Caco-2 (cell line): Measurements from ENCODE around the gene ACTG1. TPM values are rescaled to one million over a fixed set of nuclear protein-coding genes. Genes with fewer than 3 reads are reported as not detected.

Experiments
- BruUV-seq: library from RNA; stranded (reverse); fragments of 400-500 nt; replicated peaks from 2 replicates; lab custom pipeline; 2021; lab: Mats Ljungman, UMichigan
- CTCF ChIA-PET: fragments of 300-600 bp; sonication (Branson Sonifier 250); formaldehyde crosslinking; loops from one replicate; lab custom pipeline; 2022; ENCODE audit warnings: antibody characterized with exemption; lab: Charles Lee
- POLR2A ChIA-PET: fragments of 300-600 bp; sonication (Branson Sonifier 250); formaldehyde crosslinking; loops from one replicate; lab custom pipeline; 2022; ENCODE audit warnings: antibody characterized with exemption; lab: Charles Lee
- DNase-seq, 2 experiments: peaks; one replicate each; pipeline versions ENCODE4 v3.0.0 to v3.0.0-alpha.2; 2020 to 2022
- H3K27me3 ChIP-seq: replicated peaks from 2 replicates; pipeline ENCODE4 v1.6.0; 2011; ENCODE audit warnings: low read length; ENCODE audit not compliant: control insufficient read depth, insufficient read depth
- H3K36me3 ChIP-seq: 2 replicates; pipeline ENCODE4 v1.5.1; 2011; ENCODE audit warnings: low read length; ENCODE audit not compliant: control insufficient read depth, insufficient read depth
- H3K4me1 ChIP-seq: fragments of 250-450 bp; sonication (Bioruptor Pico); 2 replicates; pipeline ENCODE4 v1.5.1; 2020; ENCODE audit warnings: mild to moderate bottlenecking
- H3K4me3 ChIP-seq: 2 replicates; pipeline ENCODE4 v1.5.1; 2011; ENCODE audit warnings: low read depth, mild to moderate bottlenecking, control low read depth, low read length
- H3K9me3 ChIP-seq: fragments of 250-450 bp; sonication (Bioruptor Pico); 2 replicates; pipeline ENCODE4 v1.5.1; 2020; ENCODE audit warnings: mild to moderate bottlenecking, moderate library complexity
- H3K27ac Mint-ChIP-seq: one replicate; pipeline ENCODE4 v1.8.0; 2022; ENCODE audit warnings: mixed read lengths; ENCODE audit not compliant: unreplicated experiment
- H3K27me3 Mint-ChIP-seq: one replicate; pipeline ENCODE4 v1.8.0; 2022; ENCODE audit warnings: mixed read lengths; ENCODE audit not compliant: insufficient read depth, unreplicated experiment
- H3K36me3 Mint-ChIP-seq: one replicate; pipeline ENCODE4 v1.8.0; 2022; ENCODE audit warnings: mild to moderate bottlenecking, mixed read lengths; ENCODE audit not compliant: insufficient read depth, unreplicated experiment
- H3K4me1 Mint-ChIP-seq: one replicate; pipeline ENCODE4 v1.8.0; 2022; ENCODE audit warnings: low read depth, mixed read lengths; ENCODE audit not compliant: unreplicated experiment
- H3K4me3 Mint-ChIP-seq: one replicate; pipeline ENCODE4 v1.8.0; 2022; ENCODE audit warnings: mild to moderate bottlenecking, moderate library complexity, mixed read lengths; ENCODE audit not compliant: unreplicated experiment
- H3K9me3 Mint-ChIP-seq: one replicate; pipeline ENCODE4 v1.8.0; 2022; ENCODE audit warnings: mixed read lengths; ENCODE audit not compliant: unreplicated experiment
- CTCF ChIP-seq, 2 experiments: fragments of 200-600 bp in 1 of 2; IDR thresholded peaks; 1 replicate in 1 of 2; 2 replicates in 1 of 2; pipeline versions ENCODE4 v1.5.1 to v1.8.0; 2011 to 2022; ENCODE audit warnings: antibody characterized with exemption in 1 of 2, control low read depth in 1 of 2, inconsistent platforms in 1 of 2, low read depth in 1 of 2, low read length in 1 of 2, mild to moderate bottlenecking in 1 of 2, moderate library complexity in 1 of 2; ENCODE audit not compliant: insufficient read depth in 1 of 2, severe bottlenecking in 1 of 2, unreplicated experiment in 1 of 2
- intact Hi-C: fragments of 100-400 bp; cut with micrococcal nuclease; formaldehyde crosslinking; loops from one replicate; pipeline ENCODE4 v1.10.0; 2022; ENCODE audit not compliant: unreplicated experiment
- total RNA-seq: library from RNA; stranded (reverse); gene quantifications from 2 replicates; pipeline ENCODE4 v1.2.3, GENCODE V29; 2022

The ACTG1 gene
- total RNA-seq, 1 experiment from 2014 or later = 1,436 TPM

GRCh38 chr17:81465910-81466309 is 46.7 kb downstream of the ACTG1 start:
- Mint-ChIP-seq H3K4me1 (no peaks in the 10 kb centered on the region), H3K4me3 (no peak overlapping the region), H3K27ac (no peak overlapping the region), H3K36me3 (no peaks in the 10 kb centered on the region), H3K9me3 (no peaks in the 10 kb centered on the region), H3K27me3 (no peaks in the 10 kb centered on the region)
- no peaks in the 10 kb centered on the region for H3K9me3 ChIP-seq
- intact Hi-C loops = no loop called here
- no peak for DNase-seq
- POLR2A ChIA-PET = no interaction called here
- no peaks in the 10 kb centered on the region; the same call in 1 of the 2 replicates for H3K36me3 ChIP-seq
- CTCF ChIA-PET = no interaction called here
- TF ChIP-seq CTCF (IDR thresholded peaks at IDR 0.05; ENCODE audit: insufficient read depth in 1 of 2, low read depth in 1 of 2, low read length in 1 of 2, severe bottlenecking in 1 of 2, unreplicated experiment in 1 of 2) = no peak
- H3K4me3 ChIP-seq = no peak overlapping the region
- no TSS peak for BruUV-seq
- H3K4me1 ChIP-seq = no peaks in the 10 kb centered on the region
- no peaks in the 10 kb centered on the region for H3K27me3 ChIP-seq

GRCh38 chr17:81464586-81464985 is 48.0 kb downstream of the ACTG1 start:
- H3K4me1 Mint-ChIP-seq = no peaks in the 10 kb centered on the region
- H3K27me3 ChIP-seq = no peaks in the 10 kb centered on the region
- no peak overlapping the region for H3K4me3 Mint-ChIP-seq
- no peaks in the 10 kb centered on the region for H3K4me1 ChIP-seq
- no peak overlapping the region for H3K4me3 ChIP-seq
- intact Hi-C loops = no loop called here
- ChIA-PET POLR2A (no interaction called here), CTCF (no interaction called here)
- no TSS peak for BruUV-seq
- no peaks in the 10 kb centered on the region; the same call in 1 of the 2 replicates for H3K36me3 ChIP-seq
- TF ChIP-seq CTCF (IDR thresholded peaks at IDR 0.05; ENCODE audit: insufficient read depth in 1 of 2, low read depth in 1 of 2, low read length in 1 of 2, severe bottlenecking in 1 of 2, unreplicated experiment in 1 of 2) = no peak
- no peaks in the 10 kb centered on the region for H3K9me3 ChIP-seq
- peaks cover 4% of the 10 kb centered on the region for H3K36me3 Mint-ChIP-seq
- no peak for DNase-seq
- no peaks in the 10 kb centered on the region for H3K27me3 Mint-ChIP-seq
- peak overlapping the region; percentile 21 for H3K27ac Mint-ChIP-seq
- no peaks in the 10 kb centered on the region for H3K9me3 Mint-ChIP-seq

GRCh38 chr17:81463506-81463905 is 49.1 kb downstream of the ACTG1 start:
- H3K9me3 ChIP-seq = no peaks in the 10 kb centered on the region
- TF ChIP-seq CTCF (IDR thresholded peaks at IDR 0.05; ENCODE audit: insufficient read depth in 1 of 2, low read depth in 1 of 2, low read length in 1 of 2, severe bottlenecking in 1 of 2, unreplicated experiment in 1 of 2) = no peak
- Mint-ChIP-seq H3K36me3 (peaks cover 5% of the 10 kb centered on the region), H3K4me1 (no peaks in the 10 kb centered on the region), H3K27ac (no peak overlapping the region), H3K4me3 (no peak overlapping the region), H3K9me3 (no peaks in the 10 kb centered on the region), H3K27me3 (no peaks in the 10 kb centered on the region)
- intact Hi-C loops = no loop called here
- CTCF ChIA-PET = no interaction called here
- no peak overlapping the region for H3K4me3 ChIP-seq
- no peaks in the 10 kb centered on the region for H3K4me1 ChIP-seq
- no peaks in the 10 kb centered on the region for H3K27me3 ChIP-seq
- POLR2A ChIA-PET = no interaction called here
- BruUV-seq = no TSS peak
- H3K36me3 ChIP-seq = no peaks in the 10 kb centered on the region; the same call in none of the 2 replicates
- no peak for DNase-seq
